PFSK-1 (cell line): ENCODE measurements around the gene TRIL.

Experiments
- FOXP2 ChIP-seq: optimal IDR thresholded peaks from 2 replicates; pipeline ENCODE3; 2011; ENCODE audit warnings: borderline replicate concordance, control low read depth, inconsistent platforms; ENCODE audit not compliant: insufficient read depth; ENCODE audit errors: extremely low read length, extremely low read depth
- POLR2AphosphoS5 ChIP-seq: IDR thresholded peaks from 2 replicates; pipeline ENCODE4 v1.6.1; 2012; ENCODE audit warnings: low read depth, mild to moderate bottlenecking, control low read depth, low read length, moderate library complexity
- SIN3A ChIP-seq: IDR thresholded peaks from 2 replicates; pipeline ENCODE4 v1.6.1; 2012; ENCODE audit warnings: mild to moderate bottlenecking, low read length, moderate library complexity, borderline replicate concordance; ENCODE audit not compliant: insufficient read depth
- TAF1 ChIP-seq: IDR thresholded peaks from 2 replicates; pipeline ENCODE4 v1.6.1; 2012; ENCODE audit warnings: low read length, control low read depth, borderline replicate concordance; ENCODE audit not compliant: insufficient read depth
- TF ChIP-seq, protein P1 (sequence below), 2 experiments: IDR thresholded peaks; 2 replicates each; pipeline versions ENCODE4 v1.6.1 to v1.8.0; 2011 to 2012; ENCODE audit warnings: low read depth in 2 of 2, low read length in 2 of 2, control low read depth in 1 of 2, inconsistent platforms in 1 of 2, mild to moderate bottlenecking in 1 of 2, moderate library complexity in 1 of 2; ENCODE audit not compliant: insufficient read depth in 1 of 2

TRIL gene

DNA sequence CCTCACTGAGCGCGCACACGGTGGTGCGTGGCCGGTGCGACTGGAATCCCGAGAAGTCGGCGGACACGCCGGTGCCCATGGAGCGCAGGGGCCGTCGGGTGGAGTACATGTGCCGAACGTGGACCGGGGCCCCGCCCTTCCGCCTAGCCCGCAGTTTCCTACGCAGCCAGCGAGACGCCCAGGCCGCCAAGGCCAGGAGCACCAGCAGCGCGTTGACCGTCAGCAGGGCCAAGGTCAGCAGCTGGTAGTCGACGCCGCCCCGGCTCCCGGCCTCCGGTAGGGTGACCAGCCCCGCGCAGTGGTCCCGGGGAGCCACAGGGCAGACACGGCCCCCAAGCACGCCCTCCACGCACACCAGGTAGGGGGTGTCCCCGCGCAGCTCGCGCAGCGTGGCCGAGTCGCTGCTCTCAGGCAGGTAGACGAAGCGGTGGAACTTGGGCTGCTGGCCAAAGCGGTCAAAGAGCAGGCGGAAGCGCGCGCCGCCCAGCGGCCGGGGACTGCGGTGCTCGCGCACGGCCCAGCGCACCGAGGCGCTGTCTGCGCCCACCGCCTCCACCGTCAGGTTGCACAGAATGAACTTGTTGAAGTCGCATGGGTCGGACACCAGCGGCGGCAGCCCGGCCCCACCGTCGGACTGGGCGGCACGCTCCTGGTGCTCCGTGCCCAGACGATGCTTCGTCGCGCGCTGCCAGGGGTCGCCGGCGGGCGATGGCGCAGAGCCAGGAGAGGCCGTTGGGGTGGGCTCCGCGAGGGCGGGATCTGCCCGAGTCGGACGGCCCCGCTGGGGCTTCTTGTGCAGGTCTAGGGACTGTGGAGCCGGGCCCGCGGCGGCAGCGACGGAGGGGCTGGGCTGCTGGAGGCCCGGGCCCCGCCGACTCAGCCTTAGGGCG lies 2.2 kb downstream of the TRIL start:
- TF ChIP-seq TAF1: no peak
- TF ChIP-seq FOXP2: no peak
- no peak for TF ChIP-seq POLR2AphosphoS5
- TF ChIP-seq, protein P1, sequence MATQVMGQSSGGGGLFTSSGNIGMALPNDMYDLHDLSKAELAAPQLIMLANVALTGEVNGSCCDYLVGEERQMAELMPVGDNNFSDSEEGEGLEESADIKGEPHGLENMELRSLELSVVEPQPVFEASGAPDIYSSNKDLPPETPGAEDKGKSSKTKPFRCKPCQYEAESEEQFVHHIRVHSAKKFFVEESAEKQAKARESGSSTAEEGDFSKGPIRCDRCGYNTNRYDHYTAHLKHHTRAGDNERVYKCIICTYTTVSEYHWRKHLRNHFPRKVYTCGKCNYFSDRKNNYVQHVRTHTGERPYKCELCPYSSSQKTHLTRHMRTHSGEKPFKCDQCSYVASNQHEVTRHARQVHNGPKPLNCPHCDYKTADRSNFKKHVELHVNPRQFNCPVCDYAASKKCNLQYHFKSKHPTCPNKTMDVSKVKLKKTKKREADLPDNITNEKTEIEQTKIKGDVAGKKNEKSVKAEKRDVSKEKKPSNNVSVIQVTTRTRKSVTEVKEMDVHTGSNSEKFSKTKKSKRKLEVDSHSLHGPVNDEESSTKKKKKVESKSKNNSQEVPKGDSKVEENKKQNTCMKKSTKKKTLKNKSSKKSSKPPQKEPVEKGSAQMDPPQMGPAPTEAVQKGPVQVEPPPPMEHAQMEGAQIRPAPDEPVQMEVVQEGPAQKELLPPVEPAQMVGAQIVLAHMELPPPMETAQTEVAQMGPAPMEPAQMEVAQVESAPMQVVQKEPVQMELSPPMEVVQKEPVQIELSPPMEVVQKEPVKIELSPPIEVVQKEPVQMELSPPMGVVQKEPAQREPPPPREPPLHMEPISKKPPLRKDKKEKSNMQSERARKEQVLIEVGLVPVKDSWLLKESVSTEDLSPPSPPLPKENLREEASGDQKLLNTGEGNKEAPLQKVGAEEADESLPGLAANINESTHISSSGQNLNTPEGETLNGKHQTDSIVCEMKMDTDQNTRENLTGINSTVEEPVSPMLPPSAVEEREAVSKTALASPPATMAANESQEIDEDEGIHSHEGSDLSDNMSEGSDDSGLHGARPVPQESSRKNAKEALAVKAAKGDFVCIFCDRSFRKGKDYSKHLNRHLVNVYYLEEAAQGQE (IDR thresholded peaks at IDR 0.05; ENCODE audit: insufficient read depth in 1 of 2, low read depth in 2 of 2, low read length in 2 of 2): no peak
- TF ChIP-seq SIN3A: no peak

DNA sequence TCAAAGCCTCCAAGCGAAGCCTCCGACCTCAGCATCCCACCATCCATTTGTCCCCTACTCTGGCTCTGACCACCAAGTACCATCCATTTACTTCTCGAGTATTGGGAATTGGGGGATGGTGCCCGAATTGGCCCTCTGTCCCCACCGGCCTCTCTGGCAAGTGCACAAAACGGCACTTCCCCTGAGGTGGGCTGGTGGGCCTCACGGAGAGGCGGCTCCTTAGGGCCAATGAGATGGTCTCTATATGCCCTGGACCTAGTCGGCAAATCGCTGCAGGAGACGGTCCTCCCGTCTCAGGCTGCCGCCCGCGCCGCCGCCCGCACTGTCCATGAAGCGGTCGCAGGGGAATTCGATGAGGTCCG lies 2.8 kb downstream of the TRIL start:
- no peak for TF ChIP-seq FOXP2
- TF ChIP-seq, protein P1 (IDR thresholded peaks at IDR 0.05; ENCODE audit: insufficient read depth in 1 of 2, low read depth in 2 of 2, low read length in 2 of 2): no peak
- no peak for TF ChIP-seq SIN3A
- no peak for TF ChIP-seq POLR2AphosphoS5
- no peak for TF ChIP-seq TAF1

DNA sequence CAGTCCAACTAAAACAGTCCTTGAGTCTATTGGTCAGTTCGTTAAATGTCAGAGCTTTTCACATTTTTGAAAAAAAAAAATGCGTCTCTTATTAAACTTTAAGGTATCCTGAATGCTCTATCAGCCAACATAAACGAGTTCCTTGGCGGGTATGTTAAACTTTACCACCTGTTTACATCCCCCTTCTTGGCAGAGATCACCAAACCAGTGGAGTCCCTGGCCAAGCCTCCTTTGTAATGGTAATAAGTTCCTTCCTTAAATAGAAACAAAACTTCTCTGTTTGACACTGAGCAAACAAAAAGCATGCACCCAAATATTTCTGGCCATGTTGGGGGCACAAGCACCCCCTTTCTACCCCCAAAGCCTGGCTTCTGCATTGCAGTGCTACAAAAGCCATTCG lies 3.2 kb downstream of the TRIL start:
- TF ChIP-seq, protein P1 (IDR thresholded peaks at IDR 0.05; ENCODE audit: insufficient read depth in 1 of 2, low read depth in 2 of 2, low read length in 2 of 2): no peak
- TF ChIP-seq TAF1: no peak
- TF ChIP-seq SIN3A: no peak
- TF ChIP-seq POLR2AphosphoS5: no peak
- TF ChIP-seq FOXP2: no peak

DNA sequence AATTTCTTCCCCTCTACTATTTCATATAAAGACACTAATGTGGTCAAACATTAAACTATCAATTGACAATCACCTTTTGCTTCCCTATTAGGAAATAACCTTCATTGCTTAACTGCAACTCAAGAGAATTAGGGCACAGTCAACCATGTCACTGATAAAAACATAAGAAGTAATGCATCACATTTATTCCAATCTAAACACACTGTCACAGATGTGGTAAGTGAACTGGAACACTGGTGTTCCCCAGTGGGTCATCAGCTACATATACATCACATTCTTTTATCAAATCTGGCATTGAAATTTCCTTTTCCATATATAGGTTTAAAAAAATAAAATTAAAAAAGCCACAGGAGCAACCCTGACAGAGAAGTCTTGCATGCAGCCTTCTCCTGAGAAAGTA lies 3.7 kb downstream of the TRIL start:
- TF ChIP-seq FOXP2: no peak
- TF ChIP-seq, protein P1 (IDR thresholded peaks at IDR 0.05; ENCODE audit: insufficient read depth in 1 of 2, low read depth in 2 of 2, low read length in 2 of 2): no peak
- TF ChIP-seq TAF1: no peak
